ENCODE measurements around the gene ITGAE.

Gene ITGAE

GRCh38 chr17:3768341-3768740 is 32.6 kb downstream of the ITGAE start:
- TF ChIP-seq CTCF (conservative IDR thresholded peaks at IDR 0.05; ENCODE audit: low read depth, low read length) = no peak
- H3K4me3 ChIP-seq (ENCODE audit: low read depth, low read length) = no peak overlapping the region
- no peak for DNase-seq (ENCODE audit: low read depth)

GRCh38 chr17:3766779-3767178 is 34.2 kb downstream of the ITGAE start:
- no peak overlapping the region for H3K4me3 ChIP-seq (ENCODE audit: low read depth, low read length)
- no peak for TF ChIP-seq CTCF (conservative IDR thresholded peaks at IDR 0.05; ENCODE audit: low read depth, low read length)
- no peak for DNase-seq (ENCODE audit: low read depth)

GRCh38 chr17:3765981-3766380 is 35.0 kb downstream of the ITGAE start:
- no peak for TF ChIP-seq CTCF (conservative IDR thresholded peaks at IDR 0.05; ENCODE audit: low read depth, low read length)
- DNase-seq (ENCODE audit: low read depth) = no peak
- H3K4me3 ChIP-seq (ENCODE audit: low read depth, low read length) = no peak overlapping the region

GRCh38 chr17:3763777-3764170 is 37.2 kb downstream of the ITGAE start:
- no peak overlapping the region for H3K4me3 ChIP-seq (ENCODE audit: low read depth, low read length)
- no peak for DNase-seq (ENCODE audit: low read depth)
- TF ChIP-seq CTCF (conservative IDR thresholded peaks at IDR 0.05; ENCODE audit: low read depth, low read length) = no peak

GRCh38 chr17:3762922-3763776 is 37.8 kb downstream of the ITGAE start:
- no peak for TF ChIP-seq CTCF (conservative IDR thresholded peaks at IDR 0.05; ENCODE audit: low read depth, low read length)
- no peak for DNase-seq (ENCODE audit: low read depth)
- H3K4me3 ChIP-seq (ENCODE audit: low read depth, low read length) = no peak overlapping the region

- no peak for DNase-seq (ENCODE audit: low read depth)
- no peak for TF ChIP-seq CTCF (conservative IDR thresholded peaks at IDR 0.05; ENCODE audit: low read depth, low read length)
- no peak overlapping the region for H3K4me3 ChIP-seq (ENCODE audit: low read depth, low read length)
Observed at GRCh38 chr17:3761918-3762380, 39.0 kb downstream of the ITGAE start.

Data from choroid plexus epithelial cell (primary cell).